Activated CD8-positive, alpha-beta memory T cell treated with anti-CD3 and anti-CD28 coated beads, Interleukin-2, amount 50 U/mL, for 1 hour (primary cell): ENCODE measurements around the gene SUPT3H.

Experiments used
- DNase-seq: peaks from one replicate; pipeline ENCODE4 v3.0.0-alpha.2; 2020; ENCODE audit errors: extremely low read depth

The SUPT3H gene

GRCh38 chr6:44797746-44798145, 580.0 kb downstream of the SUPT3H start:
- no peak for DNase-seq

- no peak for DNase-seq
Measured at GRCh38 chr6:44795326-44795725, 582.4 kb downstream of the SUPT3H start.

DNA sequence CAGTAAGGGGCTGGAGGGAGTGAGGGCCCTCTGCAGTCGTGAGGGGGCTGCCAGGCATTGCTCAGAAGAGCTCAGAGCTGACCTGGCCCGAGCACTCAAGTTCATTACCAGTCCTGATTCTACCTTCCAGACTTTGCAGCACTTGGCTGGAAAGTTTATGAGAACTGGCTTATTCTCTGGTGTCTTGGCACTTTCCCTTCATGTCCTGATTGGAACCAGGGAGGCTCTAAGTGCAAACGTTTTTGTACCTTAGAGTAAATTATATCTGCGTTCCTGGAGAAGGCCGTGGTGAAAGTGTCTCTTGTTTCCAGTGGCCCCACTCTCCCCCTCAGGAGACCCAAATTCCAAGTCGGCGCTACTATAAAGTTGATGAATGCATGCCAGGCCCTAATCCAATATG, 587.9 kb downstream of the SUPT3H start:
- no peak for DNase-seq

DNA sequence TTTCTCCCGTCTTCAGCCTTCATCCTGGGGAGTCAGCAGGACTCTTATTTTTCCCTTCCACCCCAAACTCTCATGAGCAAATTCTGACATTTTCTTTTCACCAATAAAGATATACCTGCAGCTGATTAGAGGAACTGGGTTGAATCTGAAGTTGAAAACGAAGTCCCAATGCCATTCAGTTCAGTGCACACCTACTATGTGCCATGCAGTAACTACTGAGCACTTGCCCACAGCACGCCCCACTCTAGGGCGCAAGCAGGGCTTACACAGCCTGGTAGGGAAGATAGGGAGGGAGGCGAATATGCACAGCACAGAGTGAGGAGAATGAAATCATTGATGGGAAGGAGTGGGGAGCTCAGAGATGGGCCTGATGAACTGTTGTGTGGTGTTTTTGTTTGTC, 588.7 kb downstream of the SUPT3H start:
- DNase-seq = no peak

DNA sequence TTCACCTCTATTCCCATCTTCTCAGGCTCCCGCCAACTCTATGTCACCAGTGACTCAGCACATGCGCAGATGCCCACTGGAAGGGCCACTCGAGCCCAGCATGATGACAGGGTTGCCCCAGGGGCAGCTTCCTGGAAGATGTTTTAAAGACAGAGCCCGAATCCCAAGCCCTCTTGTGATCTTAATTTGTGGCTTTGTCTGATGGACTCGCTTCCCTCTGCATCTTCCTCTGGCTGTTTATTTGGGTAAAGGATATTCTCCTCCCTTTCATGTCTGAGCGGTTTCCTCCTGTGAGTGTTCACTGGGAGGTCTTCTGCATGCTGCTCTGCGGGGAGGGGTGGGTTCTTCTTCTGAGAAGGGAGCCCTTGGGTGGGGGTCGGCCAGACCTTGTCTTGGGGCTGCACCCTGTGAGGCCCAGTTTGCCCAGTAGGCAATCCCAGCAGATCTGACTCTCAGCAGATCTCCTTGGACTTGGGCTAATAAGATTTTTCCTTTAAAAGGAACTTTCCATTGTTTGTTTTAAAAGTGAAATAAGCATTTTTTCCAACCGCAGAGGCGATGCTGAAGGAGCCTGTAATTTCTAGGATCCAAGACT, 589.2 kb downstream of the SUPT3H start:
- DNase-seq = no peak

DNA sequence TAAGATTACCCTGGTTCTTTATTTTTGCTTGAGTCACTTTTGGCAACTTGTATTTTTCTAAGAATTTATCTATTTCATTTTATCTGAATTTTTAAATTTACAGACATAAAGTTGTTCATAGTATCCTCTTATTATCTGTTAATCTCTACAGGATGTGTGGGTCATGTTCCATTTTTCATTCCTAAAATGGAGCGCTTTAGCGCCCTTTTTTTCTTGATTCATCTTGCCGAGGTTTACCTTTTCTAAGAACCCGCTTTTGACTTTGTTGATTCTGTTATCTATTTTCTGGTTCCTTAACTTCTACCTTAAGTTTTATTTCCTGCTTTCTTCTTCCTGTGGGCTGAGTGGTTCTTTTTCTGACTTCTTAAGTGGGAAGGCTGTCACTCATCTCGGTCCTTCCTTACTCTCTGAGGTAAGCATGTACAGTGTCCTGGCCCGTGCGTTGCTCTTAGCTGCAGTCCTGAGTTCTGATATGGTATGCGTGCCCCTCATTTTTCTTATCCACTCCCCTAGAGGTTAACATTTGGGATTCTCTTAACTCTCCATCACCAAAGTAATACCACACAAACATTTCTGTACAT, 590.4 kb downstream of the SUPT3H start:
- no peak for DNase-seq

DNA sequence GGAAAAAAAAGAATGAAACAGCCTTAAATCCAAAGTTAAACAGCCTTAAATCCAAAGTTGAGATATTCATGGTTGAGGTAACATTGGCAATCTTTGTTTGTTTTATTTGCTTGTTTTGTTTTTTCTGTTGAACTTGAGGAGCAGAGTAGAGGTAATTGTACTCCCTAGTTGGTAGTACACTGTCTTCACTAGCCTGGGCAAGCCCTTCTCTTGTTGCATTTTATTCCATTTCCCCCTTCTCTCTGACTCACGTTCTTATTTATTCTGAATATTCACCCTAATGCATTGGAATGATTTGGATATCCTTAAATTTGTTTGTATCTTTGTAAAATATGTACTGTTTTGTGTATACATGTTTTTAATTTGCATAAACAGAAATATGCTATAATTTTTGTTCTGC, 592.6 kb downstream of the SUPT3H start:
- DNase-seq = no peak

DNA sequence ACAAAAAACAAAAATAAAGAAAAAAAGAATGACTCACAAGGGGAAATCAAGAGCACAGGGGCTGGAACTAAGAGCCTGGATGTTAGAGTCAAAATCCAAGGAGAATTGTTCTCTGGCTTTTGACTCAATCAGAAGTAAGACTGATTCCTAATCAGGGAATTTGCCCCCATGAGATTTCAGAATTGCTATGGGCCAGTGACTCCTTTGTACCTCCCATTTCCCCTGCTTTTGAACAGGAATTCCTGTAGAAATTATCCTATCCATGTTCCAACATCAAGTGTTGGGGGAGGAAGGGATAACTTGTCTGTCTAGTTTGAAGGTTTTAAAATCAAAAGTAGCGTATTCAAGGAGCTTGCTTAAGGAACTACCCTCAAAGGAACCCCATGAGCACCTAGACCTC, 593.5 kb downstream of the SUPT3H start:
- no peak for DNase-seq

GRCh38 chr6:44782892-44783291, 594.8 kb downstream of the SUPT3H start:
- no peak for DNase-seq

DNA sequence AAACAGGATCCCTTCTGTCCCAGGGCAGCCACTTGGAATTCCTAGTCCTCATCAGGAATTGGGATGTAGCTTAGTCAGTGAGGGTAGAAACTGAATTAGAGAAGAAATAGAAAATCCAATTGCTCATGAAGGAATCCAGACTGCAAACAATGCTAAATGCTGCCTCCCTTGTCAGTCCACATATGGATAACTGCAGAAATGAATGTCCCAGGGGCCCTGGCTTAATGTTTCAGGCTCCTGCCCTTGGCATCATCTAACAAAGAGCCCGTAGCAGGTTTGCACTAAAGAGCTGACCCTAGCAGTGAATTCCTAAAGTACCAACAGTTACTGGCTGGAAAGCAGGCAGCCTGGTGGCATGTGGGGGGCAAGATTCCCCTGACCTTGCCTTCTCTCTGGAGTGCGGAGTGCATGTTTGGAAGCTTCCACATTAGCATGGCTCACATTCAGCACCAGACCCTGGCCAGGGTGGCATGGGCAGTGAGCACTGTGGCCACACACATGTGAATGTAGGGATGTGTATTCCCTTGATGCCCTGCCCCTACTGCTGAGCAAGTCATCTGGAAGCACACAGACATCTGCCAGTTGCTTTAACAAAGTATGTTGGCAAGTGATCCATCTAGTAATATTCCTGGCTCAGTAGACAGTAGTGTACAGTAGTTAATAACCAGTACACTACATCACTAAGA, 595.7 kb downstream of the SUPT3H start:
- DNase-seq = no peak

GRCh38 chr6:44780161-44780560, 597.6 kb downstream of the SUPT3H start:
- no peak for DNase-seq

DNA sequence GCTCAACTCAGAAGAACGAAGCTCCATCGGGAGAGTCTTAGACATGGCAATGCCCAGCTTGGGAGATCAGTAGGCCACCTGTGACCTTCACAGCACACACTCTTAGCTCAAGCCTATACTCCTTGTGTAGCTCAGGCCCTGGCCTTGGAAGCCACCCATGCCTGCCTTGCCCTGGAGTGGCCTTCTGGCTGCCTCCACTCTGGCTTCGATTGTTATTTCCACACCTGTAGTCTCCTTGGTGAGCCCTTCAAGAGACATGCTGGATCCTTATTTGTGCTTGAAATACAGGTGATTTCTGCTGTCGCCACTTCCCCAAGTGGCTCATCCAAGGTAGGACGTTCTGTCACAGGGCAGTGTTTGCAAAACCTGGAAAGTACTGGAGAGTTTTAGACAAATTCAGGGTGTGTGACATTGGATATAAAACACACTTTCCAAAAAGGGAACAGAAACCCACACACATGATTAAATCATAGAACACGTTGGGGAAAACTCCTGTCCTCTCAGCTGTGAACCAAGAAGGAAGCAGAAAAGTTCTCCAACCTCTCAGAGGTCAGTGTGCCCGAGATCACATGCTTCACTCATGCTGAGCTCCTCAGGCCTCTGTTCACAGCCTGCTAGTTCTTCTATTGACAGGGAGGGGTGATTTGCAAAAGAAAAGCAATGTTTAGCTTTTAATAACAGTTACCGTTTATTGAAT, 598.5 kb downstream of the SUPT3H start:
- DNase-seq = no peak
